ENCODE data around the gene ZFP57.

- TF ChIP-seq, protein P1, sequence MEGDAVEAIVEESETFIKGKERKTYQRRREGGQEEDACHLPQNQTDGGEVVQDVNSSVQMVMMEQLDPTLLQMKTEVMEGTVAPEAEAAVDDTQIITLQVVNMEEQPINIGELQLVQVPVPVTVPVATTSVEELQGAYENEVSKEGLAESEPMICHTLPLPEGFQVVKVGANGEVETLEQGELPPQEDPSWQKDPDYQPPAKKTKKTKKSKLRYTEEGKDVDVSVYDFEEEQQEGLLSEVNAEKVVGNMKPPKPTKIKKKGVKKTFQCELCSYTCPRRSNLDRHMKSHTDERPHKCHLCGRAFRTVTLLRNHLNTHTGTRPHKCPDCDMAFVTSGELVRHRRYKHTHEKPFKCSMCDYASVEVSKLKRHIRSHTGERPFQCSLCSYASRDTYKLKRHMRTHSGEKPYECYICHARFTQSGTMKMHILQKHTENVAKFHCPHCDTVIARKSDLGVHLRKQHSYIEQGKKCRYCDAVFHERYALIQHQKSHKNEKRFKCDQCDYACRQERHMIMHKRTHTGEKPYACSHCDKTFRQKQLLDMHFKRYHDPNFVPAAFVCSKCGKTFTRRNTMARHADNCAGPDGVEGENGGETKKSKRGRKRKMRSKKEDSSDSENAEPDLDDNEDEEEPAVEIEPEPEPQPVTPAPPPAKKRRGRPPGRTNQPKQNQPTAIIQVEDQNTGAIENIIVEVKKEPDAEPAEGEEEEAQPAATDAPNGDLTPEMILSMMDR (IDR thresholded peaks at IDR 0.05; ENCODE audit: insufficient read depth, low read length, poor library complexity, severe bottlenecking): peak; percentile 79
- no peak for TF ChIP-seq EZH2phosphoT487 (conservative IDR thresholded peaks at IDR 0.05; ENCODE audit: low read length)
Observed at GRCh38 chr6:29628419-29629281, 52.3 kb downstream of the ZFP57 start.
